H1 (cell line): ENCODE measurements around the gene FAM120A. TPM values are rescaled to one million over a fixed set of nuclear protein-coding genes. Genes with fewer than 3 reads are reported as not detected.

ENCODE experiments used
- BRCA1 ChIP-seq: IDR thresholded peaks from 2 replicates; pipeline ENCODE4 v1.6.1; 2012; ENCODE audit warnings: low read depth, low read length, improper control_type of control experiment
- CHD7 ChIP-seq: fragments of 300-600 bp; sonication (generic); IDR thresholded peaks from 2 replicates; pipeline ENCODE4 v1.7.1; 2012; ENCODE audit warnings: low read length, moderate library complexity, mild to moderate bottlenecking, inconsistent platforms; ENCODE audit not compliant: insufficient replicate concordance
- SAP30 ChIP-seq: fragments of 300-600 bp; sonication (generic); IDR thresholded peaks from 2 replicates; pipeline ENCODE4 v1.7.1; 2012; ENCODE audit warnings: low read length, moderate library complexity, mild to moderate bottlenecking, inconsistent platforms; ENCODE audit not compliant: insufficient read depth, insufficient replicate concordance
- SP2 ChIP-seq: IDR thresholded peaks from 2 replicates; pipeline ENCODE4 v1.6.1; 2012; ENCODE audit warnings: mild to moderate bottlenecking, low read length, inconsistent platforms
- TAF7 ChIP-seq: optimal IDR thresholded peaks from 2 replicates; pipeline ENCODE3; 2011; ENCODE audit warnings: low read depth, mild to moderate bottlenecking, inconsistent platforms, low read length, moderate library complexity, borderline replicate concordance
- ZNF274 ChIP-seq: IDR thresholded peaks from 2 replicates; pipeline ENCODE4 v1.7.0; 2012; ENCODE audit warnings: low read length, borderline replicate concordance; ENCODE audit errors: extremely low read depth
- polyA plus RNA-seq, 7 experiments: library from polyadenylated mRNA; depleted of rRNA in 3 of 7; stranded (reverse) in 5 of 7; unstranded in 2 of 7; fragments of >200 nt in 5 of 7; fragments of 200-250 nt in 2 of 7; gene quantifications; 1 replicate in 5 of 7; 2 replicates in 1 of 7; 4 replicates in 1 of 7; pipeline versions ENCODE4 v1.2.1 to v1.2.3, GENCODE V29; 2011 to 2013; ENCODE audit warnings: missing spikeins in 2 of 7, mixed read lengths in 2 of 7
- total RNA-seq: library from RNA; stranded (reverse); fragmentation: NEBNext Ultra II Directional; extraction: Animal tissue kit (Norgen Biotek cat#: 25700); gene quantifications from 2 replicates; pipeline ENCODE4 v1.2.1, GENCODE V29; 2021

The FAM120A gene
- total and polyA plus RNA-seq, 2 of the 8 experiments (the other 6 are each of a cell fraction or from before 2014, with no cell fraction given), result 24.9 to 54.7 TPM

GRCh38 chr9:93457006-93457405 lies 5.5 kb downstream of the FAM120A start (continued):
- TF ChIP-seq CHD7, result no peak
- TF ChIP-seq BRCA1, result no peak
- TF ChIP-seq SAP30, result no peak
- TF ChIP-seq TAF7, result no peak
- TF ChIP-seq ZNF274, result no peak
- no peak for TF ChIP-seq SP2
- TF ChIP-seq, all 59 proteins: peak for 0
